Measurements from ENCODE around the gene ARL2. TPM values are rescaled to one million over a fixed set of nuclear protein-coding genes. Genes with fewer than 3 reads are reported as not detected.

Gene ARL2
- total RNA-seq, 1 experiment from 2014 or later = 171 TPM

DNA sequence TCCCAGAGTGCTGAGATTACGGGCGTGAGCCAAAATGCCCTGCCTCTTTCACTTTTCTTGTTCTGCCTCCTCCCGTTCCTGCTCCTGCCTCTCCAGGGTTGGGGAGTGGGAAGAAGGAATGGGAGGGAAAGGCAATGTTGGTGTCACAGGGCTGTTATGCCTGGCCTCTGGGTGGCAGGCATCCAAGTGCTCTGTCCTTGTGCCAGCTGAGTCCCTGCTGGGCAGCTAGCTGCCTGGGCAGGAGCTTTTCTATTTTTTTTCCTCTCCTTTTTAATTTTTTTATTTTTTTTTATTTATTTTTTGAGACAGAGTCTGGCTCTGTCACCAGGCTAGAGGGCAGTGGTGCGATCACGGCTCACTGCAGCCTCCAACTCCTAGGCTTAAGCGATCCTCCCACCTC, 23.0 kb downstream of the ARL2 start:
- H3K4me1 Mint-ChIP-seq = no peaks in the 10 kb centered on the region
- POLR2A ChIA-PET = no interaction called here

GRCh38 chr11:65040520-65040846, 26.5 kb downstream of the ARL2 start:
- Mint-ChIP-seq H3K27ac (peak overlapping the region; percentile 96), H3K9me3 (no peaks in the 10 kb centered on the region), H3K36me3 (peaks cover 5% of the 10 kb centered on the region), H3K4me3 (peak overlapping the region; percentile 85), H3K4me1 (peaks cover 9% of the 10 kb centered on the region), H3K27me3 (ENCODE audit: low read depth) (no peaks in the 10 kb centered on the region)
- DNase-seq (ENCODE audit: low spot score) (no peak), ATAC-seq (no peak)
- ChIA-PET CTCF (interaction anchor here (1.0 to 3.4 kb wide), 7 partner anchors 12 to 176 kb away, joined by 3 to 17 read pairs (median 5); partner anchors contain the start of genes ARL2, SNX15 and TM7SF2), POLR2A (interaction anchor here (0.7 kb wide), 1 partner anchor 82 kb away, joined by 3 read pairs; the partner anchor contains the start of genes FAU and MRPL49)
- 0 out of 2 replicates have a peak, but pooled peaks have one; percentile 3 for TF ChIP-seq HMGA2 (CRISPR knock-in tag; IDR thresholded peaks at IDR 0.05)
- no peak for TF ChIP-seq TEAD1 (CRISPR knock-in tag; IDR thresholded peaks at IDR 0.05)

More for the DNA sequence above, 23.0 kb downstream of the ARL2 start:
- no peak for DNase-seq (ENCODE audit: low spot score)
- H3K9me3 Mint-ChIP-seq = no peaks in the 10 kb centered on the region
- CTCF ChIA-PET = interaction anchor here (0.6 kb wide), 1 partner anchor 258 kb away, joined by 3 read pairs; no protein-coding TSS in a partner anchor
- no peaks in the 10 kb centered on the region for H3K27me3 Mint-ChIP-seq (ENCODE audit: low read depth)
- H3K4me3 Mint-ChIP-seq = no peak overlapping the region
- H3K27ac Mint-ChIP-seq = no peak overlapping the region
- TF ChIP-seq RELA (CRISPR knock-in tag; IDR thresholded peaks at IDR 0.05; ENCODE audit: borderline replicate concordance) (no peak), USF1 (CRISPR knock-in tag; IDR thresholded peaks at IDR 0.05) (no peak), ERG (CRISPR knock-in tag; IDR thresholded peaks at IDR 0.05) (no peak), TEAD4 (CRISPR knock-in tag; IDR thresholded peaks at IDR 0.05) (no peak), ZNF263 (CRISPR knock-in tag; IDR thresholded peaks at IDR 0.05; ENCODE audit: low read depth) (no peak), ZNF425 (CRISPR knock-in tag; conservative IDR thresholded peaks at IDR 0.05) (no peak), SMAD3 (CRISPR knock-in tag; IDR thresholded peaks at IDR 0.05; ENCODE audit: borderline replicate concordance) (no peak), GRHL2 (CRISPR knock-in tag; IDR thresholded peaks at IDR 0.05; ENCODE audit: insufficient replicate concordance, severe bottlenecking) (no peak), TCF7 (CRISPR knock-in tag; IDR thresholded peaks at IDR 0.05; ENCODE audit: low read depth) (no peak), FOXP1 (CRISPR knock-in tag; IDR thresholded peaks at IDR 0.05; ENCODE audit: borderline replicate concordance) (no peak)
- TF ChIP-seq, protein P1, sequence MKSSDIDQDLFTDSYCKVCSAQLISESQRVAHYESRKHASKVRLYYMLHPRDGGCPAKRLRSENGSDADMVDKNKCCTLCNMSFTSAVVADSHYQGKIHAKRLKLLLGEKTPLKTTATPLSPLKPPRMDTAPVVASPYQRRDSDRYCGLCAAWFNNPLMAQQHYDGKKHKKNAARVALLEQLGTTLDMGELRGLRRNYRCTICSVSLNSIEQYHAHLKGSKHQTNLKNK (CRISPR knock-in tag; IDR thresholded peaks at IDR 0.05) = no peak
- TF ChIP-seq, protein P2, sequence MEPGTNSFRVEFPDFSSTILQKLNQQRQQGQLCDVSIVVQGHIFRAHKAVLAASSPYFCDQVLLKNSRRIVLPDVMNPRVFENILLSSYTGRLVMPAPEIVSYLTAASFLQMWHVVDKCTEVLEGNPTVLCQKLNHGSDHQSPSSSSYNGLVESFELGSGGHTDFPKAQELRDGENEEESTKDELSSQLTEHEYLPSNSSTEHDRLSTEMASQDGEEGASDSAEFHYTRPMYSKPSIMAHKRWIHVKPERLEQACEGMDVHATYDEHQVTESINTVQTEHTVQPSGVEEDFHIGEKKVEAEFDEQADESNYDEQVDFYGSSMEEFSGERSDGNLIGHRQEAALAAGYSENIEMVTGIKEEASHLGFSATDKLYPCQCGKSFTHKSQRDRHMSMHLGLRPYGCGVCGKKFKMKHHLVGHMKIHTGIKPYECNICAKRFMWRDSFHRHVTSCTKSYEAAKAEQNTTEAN (CRISPR knock-in tag; IDR thresholded peaks at IDR 0.05) = no peak
- ATAC-seq = no peak
- no peaks in the 10 kb centered on the region for H3K36me3 Mint-ChIP-seq

DNA sequence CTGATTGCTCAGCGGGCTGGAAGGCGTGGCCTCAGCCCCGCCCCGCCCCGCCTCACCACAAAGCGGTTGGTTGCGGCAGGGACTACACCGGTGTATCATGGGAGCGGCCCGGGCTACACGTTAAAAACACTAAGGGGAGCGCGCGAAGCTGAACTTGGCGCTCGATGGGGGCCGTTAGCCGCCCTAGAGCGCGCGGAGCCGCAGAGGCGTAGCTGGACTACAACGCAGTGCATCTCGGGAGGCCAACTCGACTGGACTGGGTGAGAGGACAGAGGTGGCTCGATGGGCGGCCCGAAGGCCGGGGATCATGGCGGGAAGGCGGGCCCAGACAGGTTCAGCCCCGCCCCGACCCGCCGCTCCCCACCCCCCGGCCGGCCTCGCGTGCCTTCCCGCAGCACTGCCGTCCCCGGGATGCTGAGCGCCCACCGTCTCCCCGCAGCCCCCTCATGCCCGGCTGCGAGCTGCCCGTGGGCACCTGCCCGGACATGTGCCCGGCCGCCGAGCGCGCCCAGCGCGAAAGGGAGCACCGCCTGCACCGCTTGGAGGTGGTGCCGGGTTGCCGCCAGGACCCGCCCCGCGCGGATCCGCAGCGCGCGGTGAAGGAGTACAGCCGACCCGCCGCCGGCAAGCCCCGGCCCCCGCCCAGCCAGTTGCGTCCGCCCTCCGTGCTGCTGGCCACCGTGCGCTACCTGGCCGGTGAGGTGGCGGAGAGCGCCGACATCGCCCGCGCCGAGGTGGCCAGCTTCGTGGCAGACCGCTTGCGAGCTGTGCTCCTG, 27.1 kb downstream of the ARL2 start, which contains the start of gene SAC3D1:
Gene SAC3D1 (plus strand): TSS at position 364 of the 776 bp plus-strand sequence. CDS start 83 bp downstream, at position 447.
- peak; percentile 92 for DNase-seq (ENCODE audit: low spot score)
- H3K36me3 Mint-ChIP-seq = peaks cover 5% of the 10 kb centered on the region
- H3K4me1 Mint-ChIP-seq = peaks cover 9% of the 10 kb centered on the region
- POLR2A ChIA-PET = interaction anchor here (0.6 to 0.9 kb wide), 3 partner anchors 25 to 82 kb away, joined by 3 to 4 read pairs (median 3); partner anchors contain the start of gene MRPL49
- CTCF ChIA-PET = interaction anchor here (0.6 to 3.4 kb wide), 8 partner anchors 13 to 177 kb away, joined by 3 to 17 read pairs (median 5); partner anchors contain the start of genes ARL2, SNX15 and TM7SF2
- peak within 1 kb of the TSS; percentile 90 for H3K4me3 Mint-ChIP-seq
- no peaks in the 10 kb centered on the region for H3K9me3 Mint-ChIP-seq
- H3K27me3 Mint-ChIP-seq (ENCODE audit: low read depth) = no peaks in the 10 kb centered on the region
- H3K27ac Mint-ChIP-seq = peak within 1 kb of the TSS; percentile 96
- peak; percentile 90 for ATAC-seq
- no peak for TF ChIP-seq ZNF423 (CRISPR knock-in tag; IDR thresholded peaks at IDR 0.05)
- TF ChIP-seq ZNF317 (CRISPR knock-in tag; IDR thresholded peaks at IDR 0.05; ENCODE audit: borderline replicate concordance, low read depth) = peak; percentile 82
- TF ChIP-seq SMAD3 (CRISPR knock-in tag; IDR thresholded peaks at IDR 0.05; ENCODE audit: borderline replicate concordance) = no peak
- no peak for TF ChIP-seq ATF2 (CRISPR knock-in tag; IDR thresholded peaks at IDR 0.05; ENCODE audit: borderline replicate concordance, low read depth)
- TF ChIP-seq GRHL2 (CRISPR knock-in tag; IDR thresholded peaks at IDR 0.05; ENCODE audit: insufficient replicate concordance, severe bottlenecking) = no peak
- TF ChIP-seq RELA (CRISPR knock-in tag; IDR thresholded peaks at IDR 0.05; ENCODE audit: borderline replicate concordance) = peak; percentile 92; the same call in 1 of the 2 replicates
- TF ChIP-seq RORB (CRISPR knock-in tag; IDR thresholded peaks at IDR 0.05) = no peak

Measured in WTC11 (cell line).